Measurements from ENCODE around the gene ADAT2.

DNA sequence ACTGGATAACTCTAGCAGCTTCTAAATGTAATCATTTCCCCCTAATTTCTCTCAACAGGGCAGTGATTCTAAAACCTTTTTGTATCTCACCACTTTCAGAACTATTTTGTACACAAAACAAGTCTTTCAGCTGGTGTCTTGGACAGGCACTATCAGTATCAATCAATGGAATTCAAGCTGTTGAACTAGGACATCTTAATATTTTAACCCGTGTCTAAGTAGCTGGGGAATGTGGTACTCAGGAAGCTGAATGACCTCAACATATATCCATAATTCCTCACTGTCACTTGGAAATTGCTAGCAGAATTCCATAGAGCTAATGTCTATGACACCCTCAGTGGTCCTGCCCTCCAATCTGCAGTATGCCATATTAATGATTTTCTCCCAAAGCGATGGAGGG is 24.5 kb downstream of the ADAT2 start:
- TF ChIP-seq, protein P1, sequence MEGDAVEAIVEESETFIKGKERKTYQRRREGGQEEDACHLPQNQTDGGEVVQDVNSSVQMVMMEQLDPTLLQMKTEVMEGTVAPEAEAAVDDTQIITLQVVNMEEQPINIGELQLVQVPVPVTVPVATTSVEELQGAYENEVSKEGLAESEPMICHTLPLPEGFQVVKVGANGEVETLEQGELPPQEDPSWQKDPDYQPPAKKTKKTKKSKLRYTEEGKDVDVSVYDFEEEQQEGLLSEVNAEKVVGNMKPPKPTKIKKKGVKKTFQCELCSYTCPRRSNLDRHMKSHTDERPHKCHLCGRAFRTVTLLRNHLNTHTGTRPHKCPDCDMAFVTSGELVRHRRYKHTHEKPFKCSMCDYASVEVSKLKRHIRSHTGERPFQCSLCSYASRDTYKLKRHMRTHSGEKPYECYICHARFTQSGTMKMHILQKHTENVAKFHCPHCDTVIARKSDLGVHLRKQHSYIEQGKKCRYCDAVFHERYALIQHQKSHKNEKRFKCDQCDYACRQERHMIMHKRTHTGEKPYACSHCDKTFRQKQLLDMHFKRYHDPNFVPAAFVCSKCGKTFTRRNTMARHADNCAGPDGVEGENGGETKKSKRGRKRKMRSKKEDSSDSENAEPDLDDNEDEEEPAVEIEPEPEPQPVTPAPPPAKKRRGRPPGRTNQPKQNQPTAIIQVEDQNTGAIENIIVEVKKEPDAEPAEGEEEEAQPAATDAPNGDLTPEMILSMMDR (IDR thresholded peaks at IDR 0.05 in 2 of 3, conservative IDR thresholded peaks at IDR 0.05 in 1 of 3; ENCODE audit: borderline replicate concordance in 1 of 3, insufficient read depth in 1 of 3, low read depth in 2 of 3, low read length in 2 of 3): no peak
- no peak for TF ChIP-seq YY1 (IDR thresholded peaks at IDR 0.05; ENCODE audit: extremely low read depth, insufficient replicate concordance, low read depth, low read length)
- no peak for TF ChIP-seq POLR2AphosphoS5 (IDR thresholded peaks at IDR 0.05; ENCODE audit: low read depth, low read length)
- no peak for TF ChIP-seq TCF7L2 (IDR thresholded peaks at IDR 0.05; ENCODE audit: borderline replicate concordance, extremely low read depth, insufficient read depth, insufficient read length)
- TF ChIP-seq, protein P2, sequence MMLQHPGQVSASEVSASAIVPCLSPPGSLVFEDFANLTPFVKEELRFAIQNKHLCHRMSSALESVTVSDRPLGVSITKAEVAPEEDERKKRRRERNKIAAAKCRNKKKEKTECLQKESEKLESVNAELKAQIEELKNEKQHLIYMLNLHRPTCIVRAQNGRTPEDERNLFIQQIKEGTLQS (IDR thresholded peaks at IDR 0.05): no peak
- no peak for TF ChIP-seq EZH2phosphoT487 (IDR thresholded peaks at IDR 0.05; ENCODE audit: borderline replicate concordance)
- no peak for TF ChIP-seq POLR2A (IDR thresholded peaks at IDR 0.05; ENCODE audit: borderline replicate concordance, extremely low read depth, insufficient read depth, insufficient read length)
- TF ChIP-seq, protein P3, sequence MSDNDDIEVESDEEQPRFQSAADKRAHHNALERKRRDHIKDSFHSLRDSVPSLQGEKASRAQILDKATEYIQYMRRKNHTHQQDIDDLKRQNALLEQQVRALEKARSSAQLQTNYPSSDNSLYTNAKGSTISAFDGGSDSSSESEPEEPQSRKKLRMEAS (IDR thresholded peaks at IDR 0.05): no peak
- TF ChIP-seq ELF1 (IDR thresholded peaks at IDR 0.05; ENCODE audit: borderline replicate concordance, low read depth): no peak
- no peak for TF ChIP-seq RAD21 (IDR thresholded peaks at IDR 0.05; ENCODE audit: low read depth)
- no peak for TF ChIP-seq SIN3A (IDR thresholded peaks at IDR 0.05; ENCODE audit: low read depth)
- no peak for TF ChIP-seq EZH2 (IDR thresholded peaks at IDR 0.05)
- TF ChIP-seq, protein P4, sequence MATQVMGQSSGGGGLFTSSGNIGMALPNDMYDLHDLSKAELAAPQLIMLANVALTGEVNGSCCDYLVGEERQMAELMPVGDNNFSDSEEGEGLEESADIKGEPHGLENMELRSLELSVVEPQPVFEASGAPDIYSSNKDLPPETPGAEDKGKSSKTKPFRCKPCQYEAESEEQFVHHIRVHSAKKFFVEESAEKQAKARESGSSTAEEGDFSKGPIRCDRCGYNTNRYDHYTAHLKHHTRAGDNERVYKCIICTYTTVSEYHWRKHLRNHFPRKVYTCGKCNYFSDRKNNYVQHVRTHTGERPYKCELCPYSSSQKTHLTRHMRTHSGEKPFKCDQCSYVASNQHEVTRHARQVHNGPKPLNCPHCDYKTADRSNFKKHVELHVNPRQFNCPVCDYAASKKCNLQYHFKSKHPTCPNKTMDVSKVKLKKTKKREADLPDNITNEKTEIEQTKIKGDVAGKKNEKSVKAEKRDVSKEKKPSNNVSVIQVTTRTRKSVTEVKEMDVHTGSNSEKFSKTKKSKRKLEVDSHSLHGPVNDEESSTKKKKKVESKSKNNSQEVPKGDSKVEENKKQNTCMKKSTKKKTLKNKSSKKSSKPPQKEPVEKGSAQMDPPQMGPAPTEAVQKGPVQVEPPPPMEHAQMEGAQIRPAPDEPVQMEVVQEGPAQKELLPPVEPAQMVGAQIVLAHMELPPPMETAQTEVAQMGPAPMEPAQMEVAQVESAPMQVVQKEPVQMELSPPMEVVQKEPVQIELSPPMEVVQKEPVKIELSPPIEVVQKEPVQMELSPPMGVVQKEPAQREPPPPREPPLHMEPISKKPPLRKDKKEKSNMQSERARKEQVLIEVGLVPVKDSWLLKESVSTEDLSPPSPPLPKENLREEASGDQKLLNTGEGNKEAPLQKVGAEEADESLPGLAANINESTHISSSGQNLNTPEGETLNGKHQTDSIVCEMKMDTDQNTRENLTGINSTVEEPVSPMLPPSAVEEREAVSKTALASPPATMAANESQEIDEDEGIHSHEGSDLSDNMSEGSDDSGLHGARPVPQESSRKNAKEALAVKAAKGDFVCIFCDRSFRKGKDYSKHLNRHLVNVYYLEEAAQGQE (IDR thresholded peaks at IDR 0.05; ENCODE audit: low read depth): no peak
- no peak for TF ChIP-seq CEBPB (IDR thresholded peaks at IDR 0.05; ENCODE audit: low read depth)

All from HCT116 (cell line).